HT1080 (cell line): ENCODE results near the gene KLHL12. TPM values are rescaled to one million over a fixed set of nuclear protein-coding genes. Genes with fewer than 3 reads are reported as not detected.

ENCODE experiments used
- DNase-seq: peaks from one replicate; pipeline ENCODE4 v3.0.0-alpha.2; 2015; ENCODE audit warnings: low read depth
- polyA plus RNA-seq, 2 experiments: library from polyadenylated mRNA; depleted of rRNA; stranded (reverse); fragments of >200 nt; gene quantifications; 2 replicates each; pipeline ENCODE4 v1.2.3, GENCODE V29; 2015
- total RNA-seq: library from RNA; depleted of rRNA; stranded (reverse); fragments of >200 nt; shearing (Covaris generic); gene quantifications from 2 replicates; pipeline ENCODE4 v1.2.3, GENCODE V29; 2014; rRNA removed

The KLHL12 gene
- total RNA-seq: 14.8 and 17.7 TPM in 2 replicates
- polyA plus RNA-seq (2015; cell fraction: cytosol; rRNA removed): 24.3 and 26.3 TPM in 2 replicates
- 35.3 and 35.4 TPM in 2 replicates for polyA plus RNA-seq (2015; cell fraction: nucleus; rRNA removed)

DNA sequence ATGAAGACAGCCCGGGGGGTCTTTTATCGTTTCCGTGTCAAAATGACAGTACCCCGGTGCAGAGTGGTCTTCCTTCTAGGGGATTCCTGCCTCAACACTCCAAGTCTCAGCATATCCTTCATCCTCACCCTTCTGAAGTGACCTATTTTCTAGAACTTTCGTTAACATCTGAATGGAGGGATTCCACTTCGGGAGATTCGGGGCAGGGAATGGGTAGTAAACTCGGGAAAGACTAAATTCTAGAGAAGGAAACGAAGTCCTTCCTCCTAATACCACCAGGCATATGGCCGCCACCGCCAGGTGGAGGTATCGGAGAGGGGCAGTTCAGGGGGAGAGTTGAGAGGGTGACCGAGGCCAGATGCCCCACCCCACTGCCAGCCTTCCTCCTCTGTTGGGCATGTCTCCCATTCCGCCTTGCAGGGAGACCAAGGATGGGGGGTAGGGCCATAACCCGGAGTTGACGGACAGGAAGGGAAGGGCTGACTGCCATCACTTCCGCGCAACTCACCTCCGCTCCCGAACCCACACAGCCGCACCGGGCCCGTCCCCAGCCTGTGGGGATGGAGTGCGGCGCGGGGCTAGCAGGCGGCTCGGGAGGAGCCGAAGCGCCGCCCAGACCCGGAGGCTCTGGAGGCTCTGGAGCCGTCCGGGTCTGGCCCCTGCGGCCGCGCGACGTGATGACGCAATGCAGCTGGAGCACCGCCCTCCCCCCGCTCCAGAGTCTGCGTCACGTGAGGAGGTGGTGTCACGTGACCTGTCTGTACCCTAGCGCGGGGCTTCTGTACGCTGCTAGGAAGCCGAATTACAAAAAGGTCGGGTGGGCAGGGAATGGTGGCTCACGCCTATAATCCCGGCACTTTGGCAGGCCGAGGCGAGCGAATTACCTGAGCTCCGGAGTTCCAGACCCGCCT is at the start of gene KLHL12:
KLHL12 (minus strand) TSS at position 654 of the 911 bp plus-strand sequence. CDS start 2,072 bp downstream, outside the sequence.
- DNase-seq: peak; percentile 96

DNA sequence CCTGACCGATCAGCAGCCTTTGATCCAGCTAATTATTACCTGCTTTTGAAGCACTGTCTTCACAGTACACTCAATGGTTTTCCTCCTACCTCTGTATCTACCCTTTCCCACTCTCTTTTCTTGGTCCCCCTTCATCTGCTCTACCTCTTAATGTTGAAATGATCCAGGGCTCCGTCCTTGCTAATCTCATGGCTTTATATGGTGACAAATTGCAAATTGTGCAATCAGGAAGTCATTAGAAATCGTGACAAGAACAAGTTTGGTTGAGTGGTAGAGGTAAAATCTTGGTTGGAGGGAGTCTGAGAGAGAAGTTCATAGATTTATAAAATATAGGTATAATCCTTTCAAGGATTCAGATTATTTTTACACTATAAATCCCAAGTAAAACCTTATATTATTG is 49.6 kb upstream of the KLHL12 start:
- no peak for DNase-seq

DNA sequence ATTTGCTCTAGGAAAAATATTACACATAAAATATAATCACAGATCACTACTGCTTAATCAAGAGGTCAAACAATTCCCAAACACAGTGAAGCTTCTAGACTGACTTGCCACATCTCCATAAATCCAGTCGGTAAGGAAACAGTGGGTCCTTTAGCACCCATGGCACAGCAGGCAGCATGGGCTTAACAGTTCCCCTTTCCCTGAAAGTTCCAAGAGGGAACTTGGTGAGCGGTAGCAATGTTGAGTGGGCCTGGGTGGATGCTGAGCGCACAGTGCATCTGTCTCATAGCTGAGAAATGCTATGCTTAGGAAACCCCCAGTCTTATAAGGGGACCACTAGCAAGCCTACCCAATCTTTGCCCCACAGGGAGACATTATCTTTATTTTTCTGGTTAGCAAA is 47.8 kb upstream of the KLHL12 start:
- no peak for DNase-seq

DNA sequence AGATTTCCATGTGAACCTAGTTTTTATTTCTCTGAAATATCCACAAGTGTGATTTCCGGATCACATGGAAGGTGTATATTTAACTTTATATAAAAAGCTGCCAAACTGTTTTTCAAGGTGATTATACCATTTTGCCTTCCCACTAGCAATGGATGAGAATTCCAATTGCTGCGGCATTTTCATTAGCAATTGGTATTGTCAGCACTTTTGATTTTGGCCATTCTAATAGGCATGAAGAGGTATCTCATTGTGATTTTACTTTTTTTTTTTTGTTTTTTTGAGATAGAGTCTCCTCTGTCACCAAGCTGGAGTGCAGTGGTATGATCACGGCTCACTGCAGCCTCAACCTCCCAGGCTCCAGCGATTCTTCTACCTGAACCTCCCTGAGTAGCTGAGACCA is 45.0 kb upstream of the KLHL12 start:
- no peak for DNase-seq

DNA sequence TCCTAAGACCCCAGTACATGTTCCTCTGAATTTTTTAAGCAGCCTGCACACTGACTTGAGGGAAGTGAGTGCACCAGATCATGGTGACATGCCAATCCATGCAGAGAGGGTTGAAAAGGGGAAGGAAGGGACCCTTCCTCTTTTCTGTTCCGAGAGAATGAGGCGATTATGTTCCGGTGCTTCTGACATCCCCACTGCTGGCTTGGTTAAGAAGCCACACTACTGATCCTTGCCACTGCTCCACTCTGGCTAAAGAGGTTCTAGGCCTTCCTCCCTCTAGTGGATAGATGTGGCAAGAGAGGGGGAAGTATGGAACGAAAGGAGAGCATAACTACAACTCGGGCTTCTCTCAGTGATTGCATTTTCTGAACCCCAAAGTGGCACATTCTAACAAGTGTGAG is 41.9 kb upstream of the KLHL12 start:
- peak; percentile 54 for DNase-seq

DNA sequence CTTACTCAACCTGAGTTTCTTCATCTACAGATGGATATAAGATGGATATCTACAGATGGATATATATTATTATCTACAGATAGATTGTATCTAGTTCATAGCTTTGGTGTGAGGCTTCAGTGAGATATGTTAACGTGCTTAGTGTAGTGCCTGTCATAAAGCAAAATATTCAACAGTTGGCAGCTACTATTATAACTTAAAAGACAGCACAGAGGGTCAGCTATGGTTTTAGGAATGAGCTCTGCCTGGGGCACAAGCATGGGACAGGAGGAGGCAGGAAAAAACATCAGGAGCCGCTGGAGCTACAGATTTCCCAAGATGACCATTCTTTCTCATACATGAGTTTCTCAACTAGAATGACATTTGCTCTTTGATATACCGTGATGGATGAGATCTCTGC is 41.3 kb upstream of the KLHL12 start:
- DNase-seq: no peak

DNA sequence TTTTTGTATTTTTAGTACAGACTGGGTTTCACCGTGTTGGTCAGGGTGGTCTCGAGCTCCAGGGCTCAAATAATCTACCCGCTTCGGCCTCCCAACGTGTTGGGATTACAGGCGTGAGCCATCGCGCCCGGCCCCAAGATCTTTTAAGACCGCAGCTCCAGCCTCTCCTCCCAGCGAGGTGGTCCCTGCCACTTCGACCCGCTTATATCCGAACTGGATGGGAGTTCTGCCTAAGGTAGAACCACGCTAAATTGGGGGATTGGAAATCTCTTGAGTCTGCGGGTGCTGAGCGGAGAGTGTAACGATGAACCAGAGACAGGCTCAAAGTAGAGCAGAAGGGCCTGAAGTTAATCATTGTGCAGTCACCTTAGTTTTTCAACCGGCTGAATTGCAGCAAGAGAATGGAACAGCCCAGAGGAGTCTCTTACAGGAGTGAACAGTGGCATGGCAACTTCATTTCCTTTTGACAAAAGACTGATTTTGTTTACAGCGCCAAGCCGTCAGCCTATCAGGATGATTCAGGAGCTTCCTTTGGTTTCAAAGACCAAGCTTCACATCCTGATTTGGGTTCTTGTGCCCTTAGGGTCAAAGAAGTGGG is 40.7 kb upstream of the KLHL12 start:
- DNase-seq: peak; percentile 2

DNA sequence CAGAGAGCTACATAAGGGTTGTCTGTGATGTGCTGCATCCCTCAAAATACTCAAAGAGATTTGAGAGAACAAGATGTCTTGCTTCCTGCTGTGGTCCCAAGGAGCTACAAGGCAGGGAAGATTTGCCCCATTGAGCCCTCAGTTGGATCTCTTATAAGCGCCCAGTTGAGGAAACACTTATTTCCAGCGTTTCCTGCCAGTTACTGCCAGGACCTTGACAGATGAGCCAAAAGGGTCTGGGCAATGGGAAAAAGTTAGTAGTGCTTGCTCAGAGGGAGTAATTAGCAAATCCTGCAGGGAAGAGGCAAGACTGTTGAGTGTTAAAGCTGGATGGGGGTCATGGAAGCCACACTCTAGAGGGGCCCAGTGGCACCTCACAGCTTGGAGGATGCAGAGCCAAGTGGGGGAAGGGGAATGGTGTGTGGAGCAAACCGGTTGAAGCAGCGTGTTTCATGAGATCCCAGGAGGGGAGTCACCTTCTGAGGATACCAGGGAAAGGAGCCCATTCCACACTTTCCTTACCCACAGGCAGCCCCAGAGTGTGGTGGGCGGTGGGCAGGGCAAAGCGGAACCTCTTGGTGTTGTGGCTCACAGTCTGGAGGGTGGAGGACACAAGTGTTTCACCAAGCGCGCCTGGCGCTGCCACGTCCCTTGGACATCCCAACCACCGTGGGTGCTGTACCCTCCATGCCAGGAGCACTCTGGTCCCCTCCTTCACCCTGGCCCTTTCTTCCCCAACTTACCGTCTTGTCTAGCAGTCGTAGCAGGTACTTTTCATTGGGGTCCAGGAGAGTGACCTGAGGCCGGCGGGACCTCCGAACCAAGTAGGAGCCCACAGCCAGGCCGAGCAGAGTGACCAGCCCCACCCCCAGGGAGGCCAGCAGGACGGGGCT is 39.2 kb upstream of the KLHL12 start:
- no peak for DNase-seq

DNA sequence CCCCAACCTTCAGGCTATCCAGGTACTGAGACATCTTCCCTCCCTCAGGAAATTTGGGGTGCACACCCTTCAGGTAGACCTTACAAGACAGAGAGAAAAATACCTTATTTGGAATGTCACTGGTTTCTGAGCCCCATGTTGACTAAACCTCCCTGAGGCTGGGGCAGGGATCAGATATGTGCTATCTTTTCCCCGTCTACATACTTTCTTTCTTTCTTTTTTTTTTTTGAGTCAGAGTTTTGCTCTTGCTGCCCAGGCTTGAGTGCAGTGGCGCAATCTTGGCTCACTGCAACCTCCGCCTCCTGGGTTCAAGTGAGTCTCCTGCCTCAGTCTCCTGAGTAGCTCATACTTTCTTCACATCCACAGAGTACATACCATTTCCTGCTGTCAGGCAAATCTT is 38.4 kb upstream of the KLHL12 start:
- no peak for DNase-seq

DNA sequence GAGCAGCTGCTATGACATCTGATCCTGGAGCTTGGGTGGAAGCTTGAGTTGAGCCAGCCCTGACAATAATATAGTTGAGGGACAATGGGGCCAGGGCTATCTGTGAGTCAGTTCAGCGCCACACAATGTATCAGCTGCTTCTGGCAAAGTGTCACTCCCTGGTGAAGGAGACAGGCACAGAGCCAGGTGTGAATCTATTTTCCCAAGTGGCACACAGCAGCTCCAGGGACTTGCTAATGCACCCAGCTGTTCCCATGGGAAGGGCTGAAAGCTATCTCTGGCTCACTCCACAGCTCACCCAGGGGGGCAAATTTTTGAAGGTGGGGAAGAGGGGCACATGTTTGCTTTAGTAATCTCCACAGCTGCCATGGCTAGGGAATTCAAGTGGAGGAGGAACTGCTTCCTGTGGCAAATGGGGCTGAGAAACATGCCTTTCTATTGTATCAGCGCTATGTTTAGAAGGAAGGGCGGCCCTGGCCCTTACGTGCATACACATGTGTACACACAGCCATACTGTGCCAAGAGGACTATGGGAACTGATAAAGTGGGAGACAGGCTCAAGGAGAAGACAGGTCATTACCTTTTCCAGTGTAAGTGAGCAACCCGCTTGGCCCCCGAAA is 37.9 kb upstream of the KLHL12 start:
- DNase-seq: peak; percentile 2

DNA sequence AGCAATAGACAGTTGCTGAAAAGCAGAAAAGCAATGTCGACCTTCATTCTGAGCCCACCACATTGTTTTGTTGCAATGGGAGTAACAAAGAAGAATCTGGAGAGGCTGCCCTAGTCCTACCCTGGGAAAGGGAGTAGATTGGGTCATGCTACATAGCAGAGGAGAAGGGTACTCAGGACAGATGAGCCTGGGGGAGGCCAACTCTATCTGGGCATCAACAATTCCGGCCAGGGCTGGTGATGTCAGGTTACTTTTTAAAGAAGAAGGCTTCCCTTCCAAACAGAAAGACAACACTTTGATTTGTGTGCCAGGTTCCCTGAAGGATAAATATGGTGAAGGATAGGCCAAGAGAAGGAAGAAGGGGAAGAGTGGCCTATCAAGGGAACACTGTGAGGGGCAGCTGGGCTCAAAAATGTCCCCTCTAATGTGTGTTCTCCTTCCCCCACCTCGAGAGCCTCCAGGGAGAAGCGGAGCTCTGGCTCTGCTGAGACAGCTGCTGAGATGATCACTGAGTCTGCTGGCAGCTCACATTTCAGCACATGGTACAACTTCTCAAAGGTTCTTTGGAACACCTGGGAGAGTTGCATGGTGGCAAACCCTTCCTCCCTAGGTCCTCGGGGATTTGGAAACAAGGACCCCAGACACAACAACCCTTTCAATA is 34.3 kb upstream of the KLHL12 start:
- no peak for DNase-seq

DNA sequence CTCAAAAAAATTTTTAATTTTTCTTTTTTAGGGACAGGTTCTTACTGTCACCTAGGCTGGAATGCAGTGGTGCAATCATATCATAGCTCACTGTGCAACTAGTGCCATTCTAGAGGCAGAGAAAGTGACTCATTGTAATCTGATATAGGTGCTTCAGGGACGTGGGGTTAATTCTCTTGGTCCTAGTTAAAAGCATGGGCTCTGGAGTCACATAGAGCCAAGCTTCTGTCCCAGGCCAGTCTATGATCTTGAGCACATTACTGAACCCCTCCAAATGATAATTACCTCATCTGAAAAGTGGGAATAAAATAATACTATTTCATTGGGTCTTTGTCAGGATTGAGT is 32.2 kb upstream of the KLHL12 start:
- peak; percentile 76 for DNase-seq

DNA sequence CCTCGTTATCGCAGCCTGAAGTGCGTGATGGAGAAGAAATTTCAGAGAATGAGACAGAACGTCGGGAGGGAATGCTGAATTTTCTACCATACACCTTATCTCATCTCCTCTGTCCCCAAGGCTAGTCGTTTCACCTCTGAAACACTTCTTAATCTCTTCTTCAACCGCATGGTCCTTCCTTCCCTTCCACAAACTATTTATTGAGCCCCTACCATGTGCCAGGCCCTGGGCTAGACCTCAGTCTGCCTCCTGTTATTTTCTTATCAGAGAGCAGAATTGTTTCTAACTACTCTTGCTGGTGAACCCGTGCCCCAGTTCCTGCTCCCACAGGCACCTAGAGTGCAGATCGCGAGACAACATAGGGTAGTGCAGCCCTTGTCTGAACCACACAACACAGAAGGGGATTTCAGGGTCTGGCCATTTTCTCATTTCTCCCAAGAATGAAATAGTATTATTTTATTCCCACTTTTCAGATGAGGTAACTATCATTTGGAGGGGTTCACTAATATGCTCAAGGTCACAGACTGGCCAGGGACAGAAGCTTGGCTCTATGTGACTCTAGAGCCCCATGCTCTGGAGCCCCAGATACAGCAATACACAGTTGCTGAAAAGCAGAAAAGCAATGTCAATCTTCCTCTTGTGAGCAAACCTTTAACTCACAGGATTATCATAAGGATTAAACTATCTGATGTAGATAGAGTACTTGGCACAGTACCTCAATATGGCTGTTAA is 31.7 kb upstream of the KLHL12 start:
- no peak for DNase-seq

DNA sequence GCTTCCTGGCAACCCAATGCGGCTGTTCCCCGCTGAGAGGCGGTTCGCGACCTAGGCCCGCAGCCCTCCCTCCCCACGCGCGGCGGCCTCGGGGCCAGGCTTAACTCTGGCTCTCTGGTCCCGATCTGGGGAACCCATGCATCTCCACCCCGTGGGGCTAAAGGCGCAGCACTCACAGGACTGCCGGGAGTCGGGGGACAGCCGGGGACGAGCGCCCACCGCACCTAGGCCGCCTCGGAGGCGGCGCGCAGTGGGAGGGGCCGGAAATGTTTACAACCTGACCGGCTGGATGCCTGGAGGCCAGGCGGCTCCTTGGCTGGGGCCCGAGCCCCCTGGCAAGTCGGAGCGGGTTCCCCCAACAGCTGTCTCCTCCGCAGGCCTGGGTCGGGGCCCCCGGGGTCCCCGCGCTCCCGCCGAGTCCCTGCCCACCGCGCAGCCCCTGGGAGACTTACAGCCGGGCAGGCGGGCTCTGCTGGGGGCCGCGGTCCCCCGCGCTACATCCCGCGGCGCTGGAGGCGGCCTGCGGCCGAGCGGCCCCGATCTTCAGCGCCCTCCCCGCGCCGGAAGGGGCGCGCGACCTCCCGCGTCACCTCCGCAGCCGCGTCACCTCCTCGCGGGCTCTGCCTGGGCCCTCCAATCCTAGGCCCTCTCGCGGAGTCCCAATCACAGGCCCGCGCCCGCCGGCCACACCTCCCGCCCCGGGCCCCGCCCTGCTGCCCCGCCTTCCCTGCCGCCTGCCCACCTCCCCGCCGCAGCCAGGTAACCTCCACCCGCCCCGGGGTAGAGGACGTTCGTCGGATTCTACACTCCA is 30.9 kb upstream of the KLHL12 start, which contains the start of gene ADIPOR1:
ADIPOR1 (minus strand) TSS at position 580 of the 811 bp plus-strand sequence. CDS start 7,242 bp downstream, outside the sequence.
- DNase-seq: peak; percentile 81

DNA sequence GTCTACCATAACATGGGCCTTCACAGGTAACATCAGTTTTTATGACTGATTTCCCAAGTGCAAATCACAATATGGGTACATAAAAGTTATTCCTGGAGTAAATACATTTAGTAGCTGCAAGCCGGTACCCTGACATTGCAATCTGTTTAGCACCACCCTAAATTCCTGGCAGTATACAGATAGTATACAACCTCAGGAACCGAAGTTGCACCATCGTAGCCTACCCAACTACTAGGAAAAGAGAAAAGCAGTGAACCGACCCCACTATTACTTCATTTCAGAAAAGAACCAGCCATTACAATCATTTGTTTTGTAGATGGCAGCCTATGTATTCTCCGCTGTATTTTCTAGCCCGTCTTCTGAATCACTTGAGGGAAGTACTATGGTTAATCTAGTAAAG is 29.9 kb upstream of the KLHL12 start:
- DNase-seq: no peak

DNA sequence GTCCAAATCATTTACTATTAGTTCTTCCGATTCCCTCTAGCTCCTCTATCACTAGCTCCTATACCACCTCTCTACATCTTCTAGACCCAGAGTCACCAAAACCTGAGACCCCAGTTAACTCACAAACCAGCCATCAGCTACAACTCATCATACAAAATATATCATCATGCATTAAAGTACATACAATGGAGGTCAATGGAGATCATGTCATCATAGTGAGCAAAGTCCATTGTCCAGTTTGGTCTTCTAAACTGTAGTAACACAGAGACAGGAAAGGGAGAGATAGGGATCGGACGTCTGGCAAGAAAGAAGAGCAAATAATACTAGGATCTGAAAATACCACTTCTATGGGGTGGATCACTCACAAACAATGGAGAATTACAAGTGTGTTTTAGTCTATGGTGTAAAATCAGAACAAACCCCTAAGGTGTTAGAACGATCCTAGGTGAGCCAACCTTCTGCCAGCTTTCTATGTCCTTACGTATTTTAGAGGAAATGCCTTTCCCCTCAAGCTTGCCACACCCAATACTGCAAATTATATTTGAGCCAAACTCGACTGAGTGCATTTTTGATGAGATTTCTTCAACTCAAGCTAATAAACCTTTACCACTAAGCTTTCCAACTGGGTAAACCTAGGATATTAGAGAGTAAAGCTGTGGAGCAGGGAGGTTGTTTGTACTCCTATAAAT is 27.2 kb upstream of the KLHL12 start:
- no peak for DNase-seq

DNA sequence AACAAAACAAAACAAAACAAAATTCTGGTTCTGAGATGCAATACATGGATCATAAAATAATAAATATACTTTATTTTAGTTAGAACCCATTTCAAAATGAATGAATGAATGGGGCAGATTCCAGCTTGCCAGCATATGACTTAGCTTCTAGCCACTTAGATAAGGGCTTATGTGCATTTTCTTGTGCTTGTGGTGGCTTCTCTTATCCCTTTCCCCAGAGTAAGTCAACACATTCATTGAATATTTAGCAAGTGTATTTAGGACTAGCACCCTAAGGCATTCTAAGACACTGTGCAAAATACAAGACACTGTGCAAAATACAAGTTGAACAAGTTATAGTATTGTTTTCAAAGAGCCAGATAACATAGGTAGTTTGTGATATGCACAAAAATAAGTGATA is 26.4 kb upstream of the KLHL12 start:
- no peak for DNase-seq

DNA sequence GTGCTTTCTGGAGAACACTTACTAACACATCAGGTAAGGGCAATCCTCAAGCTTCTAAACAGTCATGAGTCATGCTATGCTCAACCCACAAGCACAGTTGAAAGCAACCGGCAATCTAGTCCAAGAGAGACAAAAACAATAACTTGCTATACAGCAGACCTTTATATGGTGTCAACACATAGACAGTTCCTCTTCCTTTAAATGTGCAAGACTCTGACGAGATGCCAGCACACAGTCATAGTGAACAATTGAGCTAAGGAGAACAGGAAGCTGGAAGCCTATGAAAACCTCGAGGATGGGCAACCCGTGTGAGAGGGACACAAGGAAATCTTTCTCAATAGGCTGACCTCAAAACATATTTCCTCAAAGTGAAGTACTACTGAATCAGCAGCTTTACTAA is 25.8 kb upstream of the KLHL12 start:
- DNase-seq: peak; percentile 79
